SK-N-SH (cell line): ENCODE data around the gene NFAT5.

Experiments used
- CHD2 ChIP-seq: fragments of 150-350 bp; IDR thresholded peaks from 2 replicates; pipeline ENCODE4 v1.6.1; 2018; ENCODE audit warnings: low read length; ENCODE audit not compliant: partially characterized antibody
- FOXM1 ChIP-seq: IDR thresholded peaks from 2 replicates; pipeline ENCODE4 v1.4.0; 2012; ENCODE audit warnings: low read depth, mild to moderate bottlenecking
- JUND ChIP-seq: IDR thresholded peaks from 2 replicates; pipeline ENCODE4 v1.4.0; 2012
- NRF1 ChIP-seq: IDR thresholded peaks from 2 replicates; pipeline ENCODE4 v1.6.1; 2012; ENCODE audit warnings: low read depth, mild to moderate bottlenecking, low read length
- PBX3 ChIP-seq: IDR thresholded peaks from 2 replicates; pipeline ENCODE4; 2012
- POLR2AphosphoS5 ChIP-seq: IDR thresholded peaks from 2 replicates; pipeline ENCODE4 v1.6.1; 2012; ENCODE audit warnings: low read depth, low read length
- RAD21 ChIP-seq: IDR thresholded peaks from 2 replicates; pipeline ENCODE4 v1.6.1; 2012; ENCODE audit warnings: mild to moderate bottlenecking, low read length
- SMC3 ChIP-seq: IDR thresholded peaks from 2 replicates; pipeline ENCODE4 v1.6.1; 2012; ENCODE audit warnings: low read depth, low read length, improper control_type of control experiment
- TAF1 ChIP-seq: IDR thresholded peaks from 2 replicates; pipeline ENCODE4 v1.6.1; 2012; ENCODE audit warnings: low read depth, mild to moderate bottlenecking, low read length, moderate library complexity, borderline replicate concordance
- YY1 ChIP-seq: IDR thresholded peaks from 2 replicates; pipeline ENCODE4 v1.4.0; 2012; ENCODE audit warnings: low read depth, mild to moderate bottlenecking
- ZBTB33 ChIP-seq: IDR thresholded peaks from 2 replicates; pipeline ENCODE4 v1.4.0; 2012; ENCODE audit warnings: low read depth, borderline replicate concordance
- TF ChIP-seq, protein P1 (sequence below): IDR thresholded peaks from 2 replicates; pipeline ENCODE4 v1.4.0; 2012; ENCODE audit warnings: low read depth
- TF ChIP-seq, protein P2 (sequence below): fragments of 200-600 bp; sonication (generic); IDR thresholded peaks from 2 replicates; pipeline ENCODE4 v1.6.1; 2017; ENCODE audit warnings: antibody characterized with exemption, mild to moderate bottlenecking, moderate library complexity
- TF ChIP-seq, protein P3 (sequence below): fragments of 150-350 bp; IDR thresholded peaks from 2 replicates; pipeline ENCODE4 v1.6.1; 2017; ENCODE audit warnings: antibody characterized with exemption, low read length, low read depth, borderline replicate concordance

- TF ChIP-seq, protein P1, sequence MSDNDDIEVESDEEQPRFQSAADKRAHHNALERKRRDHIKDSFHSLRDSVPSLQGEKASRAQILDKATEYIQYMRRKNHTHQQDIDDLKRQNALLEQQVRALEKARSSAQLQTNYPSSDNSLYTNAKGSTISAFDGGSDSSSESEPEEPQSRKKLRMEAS, result no peak
- TF ChIP-seq ZBTB33, result no peak
- TF ChIP-seq, protein P2, sequence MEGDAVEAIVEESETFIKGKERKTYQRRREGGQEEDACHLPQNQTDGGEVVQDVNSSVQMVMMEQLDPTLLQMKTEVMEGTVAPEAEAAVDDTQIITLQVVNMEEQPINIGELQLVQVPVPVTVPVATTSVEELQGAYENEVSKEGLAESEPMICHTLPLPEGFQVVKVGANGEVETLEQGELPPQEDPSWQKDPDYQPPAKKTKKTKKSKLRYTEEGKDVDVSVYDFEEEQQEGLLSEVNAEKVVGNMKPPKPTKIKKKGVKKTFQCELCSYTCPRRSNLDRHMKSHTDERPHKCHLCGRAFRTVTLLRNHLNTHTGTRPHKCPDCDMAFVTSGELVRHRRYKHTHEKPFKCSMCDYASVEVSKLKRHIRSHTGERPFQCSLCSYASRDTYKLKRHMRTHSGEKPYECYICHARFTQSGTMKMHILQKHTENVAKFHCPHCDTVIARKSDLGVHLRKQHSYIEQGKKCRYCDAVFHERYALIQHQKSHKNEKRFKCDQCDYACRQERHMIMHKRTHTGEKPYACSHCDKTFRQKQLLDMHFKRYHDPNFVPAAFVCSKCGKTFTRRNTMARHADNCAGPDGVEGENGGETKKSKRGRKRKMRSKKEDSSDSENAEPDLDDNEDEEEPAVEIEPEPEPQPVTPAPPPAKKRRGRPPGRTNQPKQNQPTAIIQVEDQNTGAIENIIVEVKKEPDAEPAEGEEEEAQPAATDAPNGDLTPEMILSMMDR, result no peak
- no peak for TF ChIP-seq POLR2AphosphoS5
- TF ChIP-seq TAF1, result no peak
- TF ChIP-seq PBX3, result no peak
- no peak for TF ChIP-seq CHD2
- TF ChIP-seq, protein P3, sequence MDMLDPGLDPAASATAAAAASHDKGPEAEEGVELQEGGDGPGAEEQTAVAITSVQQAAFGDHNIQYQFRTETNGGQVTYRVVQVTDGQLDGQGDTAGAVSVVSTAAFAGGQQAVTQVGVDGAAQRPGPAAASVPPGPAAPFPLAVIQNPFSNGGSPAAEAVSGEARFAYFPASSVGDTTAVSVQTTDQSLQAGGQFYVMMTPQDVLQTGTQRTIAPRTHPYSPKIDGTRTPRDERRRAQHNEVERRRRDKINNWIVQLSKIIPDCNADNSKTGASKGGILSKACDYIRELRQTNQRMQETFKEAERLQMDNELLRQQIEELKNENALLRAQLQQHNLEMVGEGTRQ, result no peak
- no peak for TF ChIP-seq YY1
- TF ChIP-seq FOXM1, result no peak
- no peak for TF ChIP-seq SMC3
- no peak for TF ChIP-seq NRF1
- TF ChIP-seq RAD21, result no peak
- TF ChIP-seq JUND, result no peak
These were observed 114.6 kb downstream of the NFAT5 start for GRCh38 chr16:69680358-69680757.
